HG03520 (cell line): ENCODE results near the gene PDGFA.

ENCODE experiments used
- ATAC-seq: cut with Tn5 transposase; IDR thresholded peaks from one replicate; pipeline ENCODE4 v1.9.1; 2021; ENCODE audit warnings: mild to moderate bottlenecking, moderate library complexity; ENCODE audit not compliant: unreplicated experiment

PDGFA gene

DNA sequence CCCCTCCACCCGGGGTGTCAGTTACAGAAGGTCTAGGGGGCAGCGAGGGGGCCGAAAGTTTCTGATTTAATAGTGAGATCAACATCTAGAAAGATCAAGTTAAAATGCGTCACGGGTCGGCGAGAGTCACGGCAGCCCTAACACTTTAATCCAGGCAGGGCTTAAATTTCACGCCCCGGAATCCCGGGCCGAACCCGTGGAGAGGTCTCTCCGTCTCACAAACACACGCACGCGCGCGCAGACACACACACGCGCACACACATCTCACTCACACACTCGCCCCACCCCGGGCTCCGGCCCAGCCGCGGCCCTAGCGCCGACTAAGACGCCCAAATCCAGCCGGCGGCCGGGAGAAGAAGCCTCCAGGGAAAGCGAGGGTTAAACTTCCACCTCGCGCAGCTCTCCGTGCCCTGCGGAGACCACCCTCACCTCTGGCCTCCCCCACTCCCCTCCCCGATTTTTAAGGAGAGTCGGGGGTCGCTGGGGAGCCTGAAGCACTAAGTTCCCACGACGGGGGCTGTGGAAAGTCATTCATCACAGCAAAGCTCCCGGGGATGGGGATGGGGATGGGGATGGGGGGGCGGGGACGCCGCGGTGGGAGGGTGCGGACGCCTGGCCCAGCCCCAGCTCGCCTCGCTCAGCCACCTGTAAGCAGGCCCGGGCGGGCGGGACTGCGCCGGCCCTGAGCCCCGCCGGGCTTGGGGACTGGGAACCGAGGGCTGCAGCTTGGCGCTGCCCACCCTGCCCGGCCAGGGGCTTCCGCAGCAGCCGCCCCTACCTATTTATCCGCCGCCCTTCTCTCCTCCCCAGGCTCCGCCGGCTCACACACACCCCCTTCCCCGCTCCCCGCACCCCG lies 1.6 kb downstream of the PDGFA start:
- no peak for ATAC-seq

DNA sequence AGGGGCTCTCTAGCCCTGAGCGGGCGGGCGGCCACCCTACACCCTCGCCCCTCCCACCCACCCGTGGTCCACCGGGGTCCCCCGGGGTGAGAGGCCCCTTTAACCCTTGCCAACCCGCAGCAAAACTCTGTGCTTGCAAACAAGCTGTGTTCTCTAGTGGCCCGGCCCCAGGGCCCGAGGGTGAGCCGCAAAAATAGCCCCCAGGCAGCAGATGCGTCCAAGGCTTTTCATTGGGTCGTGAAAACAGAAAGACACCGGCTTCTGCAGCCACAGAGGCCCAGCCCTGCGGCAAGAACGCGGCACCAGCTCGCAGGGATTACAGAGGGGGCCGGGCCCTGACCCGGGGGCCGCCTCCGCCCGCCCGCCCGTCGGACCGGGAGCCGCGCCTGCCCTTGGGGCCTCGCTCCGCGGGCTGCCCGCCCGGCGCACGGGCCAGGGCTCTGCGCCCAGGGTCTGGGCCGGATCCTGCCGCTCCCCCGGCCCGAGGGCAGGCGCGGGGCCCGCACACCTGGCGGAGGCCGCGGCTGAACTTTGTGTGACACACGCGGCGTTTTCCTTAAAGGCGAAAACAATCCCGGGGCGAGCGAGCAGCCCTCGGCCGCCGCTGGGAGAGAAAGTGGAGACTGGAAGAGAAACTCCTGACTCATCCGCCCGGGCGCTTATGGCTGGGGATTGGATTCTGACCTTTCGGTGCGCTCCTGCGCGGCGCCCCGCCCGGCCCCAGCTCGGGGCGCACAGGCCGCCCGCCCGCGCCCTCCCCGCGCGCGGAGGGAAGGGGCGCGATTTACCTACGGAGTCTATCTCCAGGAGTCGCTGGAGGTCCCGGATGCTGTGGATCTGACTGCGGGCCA lies 2.8 kb downstream of the PDGFA start:
- no peak for ATAC-seq

GRCh38 chr7:516216-516605 lies 3.4 kb downstream of the PDGFA start:
- no peak for ATAC-seq

DNA sequence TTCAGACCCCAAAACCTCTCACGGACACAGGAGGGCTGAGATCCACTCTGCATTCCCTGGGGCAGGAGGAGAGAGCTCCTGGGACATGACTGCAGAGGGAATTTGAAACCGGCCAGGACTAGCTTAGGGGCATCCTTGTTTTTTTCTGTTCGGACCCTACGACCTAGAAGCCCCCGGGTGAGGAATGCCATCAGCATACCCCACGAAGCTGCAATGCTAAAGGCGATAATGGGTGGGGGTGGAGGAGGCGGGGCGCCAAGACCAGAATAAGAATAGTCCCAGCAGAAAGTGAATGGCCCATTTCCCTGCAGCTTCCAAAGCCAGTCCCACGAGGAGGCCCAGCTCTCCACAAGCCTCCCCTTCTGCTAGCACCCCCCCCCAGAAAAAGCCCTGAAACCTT lies 4.0 kb downstream of the PDGFA start:
- no peak for ATAC-seq

DNA sequence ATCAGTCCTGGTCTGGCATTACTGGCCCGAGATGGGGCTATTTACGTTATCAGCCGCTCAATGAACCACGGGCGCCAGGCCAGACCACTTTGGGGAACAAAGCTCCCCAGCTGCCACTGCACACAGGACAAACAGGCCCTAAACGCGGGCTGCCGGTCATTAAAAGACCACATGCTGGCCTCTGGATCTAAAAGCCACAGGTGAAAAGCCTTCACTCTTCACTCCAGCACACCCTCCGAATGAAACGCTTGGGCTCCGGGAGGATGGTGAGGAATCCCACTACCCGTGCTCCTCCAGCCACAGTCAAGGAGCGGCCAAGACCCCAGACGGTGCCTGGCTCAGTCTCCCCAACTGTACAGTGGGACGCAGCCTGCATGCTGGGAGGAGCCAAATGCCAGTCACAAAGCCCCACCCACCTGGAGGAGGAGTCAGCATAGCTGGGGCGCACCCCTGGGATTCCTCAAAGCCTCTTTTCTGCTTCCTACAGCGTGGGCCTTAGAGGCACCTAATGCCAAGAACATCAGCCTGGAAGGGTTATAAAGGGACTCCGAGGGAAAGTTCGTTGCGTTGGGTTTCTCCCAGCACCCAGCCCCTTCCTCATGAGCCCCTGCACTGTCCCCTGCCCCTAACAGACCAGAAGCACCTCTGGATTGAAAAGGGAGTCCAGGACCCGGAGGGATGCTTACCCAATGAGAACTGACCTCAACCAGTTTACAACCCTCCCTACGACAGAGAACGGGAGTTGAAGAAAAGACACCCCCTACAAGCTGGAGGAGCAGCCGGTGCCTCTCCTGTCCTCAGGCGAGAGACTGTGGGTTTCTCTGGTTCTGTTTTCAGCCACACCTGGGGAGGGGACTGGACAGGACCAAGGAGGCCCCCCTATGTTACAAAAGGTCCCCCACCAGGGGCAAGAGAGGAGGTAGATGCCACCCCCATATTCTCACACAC lies 4.7 kb downstream of the PDGFA start:
- ATAC-seq = no peak

DNA sequence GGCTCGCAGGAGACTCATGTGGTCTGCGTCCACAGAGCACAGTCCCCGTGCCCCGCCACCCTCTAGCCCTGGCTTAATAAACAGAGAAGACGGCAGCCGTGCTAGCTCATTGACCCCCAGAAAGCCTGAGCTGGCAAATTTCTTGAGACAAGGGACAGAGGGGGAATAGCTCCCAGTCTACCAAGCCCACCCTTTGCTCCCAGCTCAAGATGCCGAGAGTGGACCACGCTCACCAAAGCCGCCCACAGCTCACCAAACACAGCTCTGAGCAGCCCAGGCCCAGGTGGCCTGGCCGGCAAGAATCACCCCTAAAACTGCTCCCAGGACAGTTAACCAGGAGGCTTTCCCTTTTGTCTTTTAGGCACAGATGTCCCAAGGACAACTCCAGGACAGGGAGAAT lies 5.4 kb downstream of the PDGFA start:
- no peak for ATAC-seq

GRCh38 chr7:513521-514166 lies 6.0 kb downstream of the PDGFA start:
- no peak for ATAC-seq

GRCh38 chr7:512541-513311 lies 6.9 kb downstream of the PDGFA start:
- no peak for ATAC-seq

DNA sequence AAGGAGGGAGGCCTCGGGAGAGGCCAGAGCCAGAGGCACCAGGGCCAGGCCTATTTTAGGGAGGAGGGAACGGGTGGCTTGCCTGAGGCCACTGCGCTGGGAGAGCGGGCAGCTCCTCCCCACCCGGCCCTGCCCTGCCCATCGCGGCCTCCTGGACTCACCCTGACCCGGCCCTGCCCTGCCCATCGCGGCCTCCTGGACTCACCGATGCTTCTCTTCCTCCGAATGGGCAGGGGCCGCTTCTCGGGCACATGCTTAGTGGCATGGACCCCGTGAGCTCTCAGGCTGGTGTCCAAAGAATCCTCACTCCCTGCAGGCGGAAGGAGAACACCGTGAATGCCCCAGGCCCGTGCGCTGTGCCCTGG lies 7.5 kb downstream of the PDGFA start:
- no peak for ATAC-seq

DNA sequence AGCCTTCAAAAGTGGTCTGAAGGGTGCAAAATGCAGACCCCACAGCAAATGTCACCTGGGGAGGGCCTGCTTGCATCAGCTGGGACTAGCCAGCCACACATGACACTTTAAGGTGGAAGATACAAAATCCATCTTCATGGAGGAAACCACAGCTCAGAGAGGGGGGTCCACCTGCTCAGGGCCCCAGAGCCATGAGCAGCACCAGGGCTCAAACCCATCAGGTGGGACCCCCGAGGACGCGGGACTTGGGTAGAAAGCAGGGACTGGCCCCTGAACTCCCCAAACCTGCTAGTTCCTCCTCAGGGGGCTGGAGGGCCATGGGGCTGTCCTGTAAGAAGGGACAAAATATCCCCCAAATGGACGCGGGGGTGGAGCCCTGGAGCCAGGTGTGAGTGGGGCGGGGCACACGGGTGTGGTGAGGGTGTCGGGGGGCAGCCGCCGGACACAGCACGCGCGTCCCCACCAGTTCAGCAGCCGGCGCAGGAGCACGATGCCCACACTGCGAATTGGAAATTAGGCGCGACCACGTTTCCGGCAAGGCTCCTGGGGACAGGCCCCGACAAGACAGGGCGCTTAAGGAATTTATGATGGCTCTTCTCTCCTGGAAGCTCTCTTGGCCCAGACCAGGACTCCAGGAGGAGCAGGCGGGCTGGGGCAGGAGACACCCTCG lies 8.0 kb downstream of the PDGFA start:
- ATAC-seq = no peak

DNA sequence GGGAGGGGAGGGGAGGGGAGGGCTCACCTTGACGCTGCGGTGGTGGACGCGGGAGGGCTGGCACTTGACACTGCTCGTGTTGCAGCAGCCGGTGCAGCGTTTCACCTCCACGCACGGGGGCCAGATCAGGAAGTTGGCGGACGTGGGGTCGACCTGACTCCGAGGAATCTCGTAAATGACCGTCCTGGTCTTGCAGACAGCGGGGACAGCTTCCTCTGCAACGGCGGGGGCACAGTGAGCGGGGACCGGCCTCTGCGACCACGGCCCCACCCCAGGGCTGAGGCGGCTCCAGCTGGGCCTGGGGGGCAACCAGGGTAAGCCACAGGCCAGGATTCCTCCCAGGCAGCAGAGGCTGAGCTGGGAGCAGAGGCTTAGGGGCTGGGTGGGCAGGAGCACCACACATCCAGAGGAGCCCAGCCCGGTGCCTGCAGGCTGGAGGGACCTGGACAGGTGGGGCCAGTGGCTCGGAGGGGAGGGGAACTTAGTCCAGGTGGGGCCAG lies 8.8 kb downstream of the PDGFA start:
- no peak for ATAC-seq

GRCh38 chr7:510131-510481 lies 9.5 kb downstream of the PDGFA start:
- no peak for ATAC-seq

DNA sequence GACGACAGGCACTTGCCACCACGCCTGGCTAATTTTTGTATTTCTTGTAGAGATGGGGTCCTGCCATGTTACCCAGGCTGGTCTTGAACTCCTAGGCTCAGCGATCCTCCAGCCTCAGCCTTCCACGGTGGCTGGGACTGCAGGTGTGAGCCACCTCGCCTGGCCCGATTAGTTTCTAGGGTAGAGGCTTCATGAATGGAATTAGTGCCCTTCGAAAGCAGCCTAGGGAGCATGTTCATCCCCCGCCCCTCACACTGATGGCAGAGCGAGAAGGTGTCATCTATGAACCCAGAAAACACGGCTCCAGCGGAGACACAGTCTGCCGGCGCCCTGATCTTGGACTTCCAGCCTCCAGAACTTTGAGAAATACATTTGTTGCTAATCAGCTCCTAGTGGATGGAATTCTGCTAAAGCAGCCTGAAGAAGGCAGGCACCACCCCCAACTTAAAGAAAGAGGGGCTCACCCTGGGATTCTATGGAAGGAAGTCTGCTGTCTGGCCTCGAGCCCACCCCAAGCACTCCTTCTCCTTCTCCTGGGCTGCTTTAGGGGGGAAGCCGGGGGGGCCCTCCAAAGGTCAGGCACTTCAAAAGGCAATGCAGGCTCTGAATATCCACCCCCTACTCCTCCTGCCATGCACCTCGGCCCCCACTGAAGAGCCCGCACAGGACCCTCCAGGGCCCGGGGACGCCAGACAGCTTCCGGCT lies 10.1 kb downstream of the PDGFA start:
- ATAC-seq = no peak

GRCh38 chr7:508461-509170 lies 11.0 kb downstream of the PDGFA start:
- ATAC-seq = no peak

DNA sequence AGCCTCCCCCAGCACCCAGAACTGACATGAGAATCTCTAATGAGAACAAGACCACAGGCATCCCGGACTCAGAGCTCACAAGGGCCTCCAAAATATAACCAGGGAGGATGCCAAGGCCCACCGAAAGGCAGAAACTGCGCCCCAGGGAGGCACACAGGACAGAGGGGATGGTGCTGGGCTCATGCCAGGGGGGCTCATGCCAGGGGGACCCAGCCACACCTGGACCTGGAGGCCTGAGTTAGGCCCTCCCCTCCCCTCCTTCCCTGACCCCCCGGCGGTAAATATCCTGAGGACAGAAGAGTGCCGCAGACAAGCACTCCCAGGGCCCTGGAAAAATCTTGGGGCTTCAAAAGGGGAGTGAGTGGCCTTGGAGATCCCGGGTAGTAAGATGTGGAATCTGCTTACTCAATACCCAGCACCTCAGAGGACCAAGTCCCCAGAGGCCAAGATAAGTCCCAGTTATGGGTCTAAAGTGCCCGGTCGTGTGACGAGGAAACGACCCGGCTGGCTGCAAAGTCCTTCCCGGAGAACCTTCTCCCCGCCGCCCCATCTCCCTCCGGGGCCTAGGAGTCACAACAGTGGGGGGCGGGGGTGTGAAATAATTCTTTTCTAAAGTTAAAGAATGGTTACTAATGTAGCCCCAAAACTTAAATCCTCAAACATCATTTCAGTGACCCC lies 11.9 kb downstream of the PDGFA start:
- no peak for ATAC-seq

DNA sequence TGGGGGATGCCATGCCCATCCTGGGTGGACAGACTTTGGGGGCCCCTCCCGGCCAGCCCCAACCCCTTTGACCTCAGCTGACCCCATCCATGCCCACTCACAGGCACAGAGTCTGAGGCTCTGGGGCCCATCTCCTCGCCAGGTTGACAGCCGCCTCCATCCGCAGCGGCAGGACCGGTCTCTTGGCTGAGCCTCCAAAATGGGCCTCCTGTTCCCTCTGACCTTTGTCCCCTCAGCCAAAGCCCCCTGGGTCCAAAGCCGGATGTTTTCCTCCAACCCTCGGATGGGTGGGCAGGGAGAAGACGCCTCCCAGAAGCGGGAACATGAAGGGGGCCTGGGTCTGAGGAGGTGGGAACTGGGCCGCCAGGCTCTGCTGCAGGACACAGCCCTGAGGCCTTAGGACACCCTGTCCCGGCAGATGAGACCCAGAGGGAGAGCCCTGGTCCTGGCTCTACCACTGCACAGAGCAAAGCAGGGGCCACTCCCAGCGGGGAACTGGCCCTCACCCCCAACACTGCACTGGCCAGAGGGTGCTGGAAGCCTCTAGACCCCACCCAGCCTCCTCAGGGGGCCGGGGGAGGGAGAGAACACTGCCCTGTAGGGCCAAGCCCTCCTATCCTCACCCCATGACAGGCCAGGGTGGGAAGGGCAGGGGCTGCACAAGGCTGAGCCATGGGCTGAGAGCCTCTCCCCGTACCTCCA lies 12.6 kb downstream of the PDGFA start:
- no peak for ATAC-seq

DNA sequence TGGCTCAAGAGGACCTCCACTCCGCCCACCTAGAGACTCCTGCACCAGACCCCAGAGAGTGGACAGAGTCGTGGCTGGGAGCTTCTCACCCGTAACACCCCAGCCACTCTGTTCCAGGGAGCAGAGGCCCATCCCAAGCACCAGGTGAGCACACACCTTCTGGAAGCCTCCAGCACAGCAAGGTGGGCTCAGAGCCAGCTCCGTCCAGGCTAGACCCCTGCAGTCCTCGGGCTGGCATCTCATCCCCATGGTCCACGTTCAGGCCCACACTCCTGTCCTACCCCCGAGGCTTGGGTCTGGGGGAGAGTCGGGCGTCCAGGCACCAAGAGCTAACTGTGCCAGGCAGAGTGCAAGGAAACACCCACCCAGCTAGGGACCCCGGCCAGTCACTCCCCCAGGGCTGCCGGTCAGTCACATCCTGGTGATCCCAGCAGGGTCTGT lies 13.2 kb downstream of the PDGFA start:
- no peak for ATAC-seq
